ENCODE data around the gene SCAMP3. TPM values are rescaled to one million over a fixed set of nuclear protein-coding genes. Genes with fewer than 3 reads are reported as not detected.

The SCAMP3 gene
- total and polyA plus RNA-seq, 2 donors (not counting 3 experiments of a cell fraction or from before 2014, with no cell fraction given): 80.1 to 306 TPM

GRCh38 chr1:155228096-155228427 is 34.1 kb downstream of the SCAMP3 start:
- POLR2A ChIA-PET: no interaction called here
- no peak for FAIRE-seq
- no peaks in the 10 kb centered on the region for H3K36me3 ChIP-seq (ENCODE audit: control insufficient read depth in 2 of 2, extremely low read depth in 1 of 2, insufficient read depth in 2 of 2, low read length in 2 of 2)
- H4K20me1 ChIP-seq (replicated peaks; ENCODE audit: control insufficient read depth, extremely low read depth, insufficient read depth, low read length): no peaks in the 10 kb centered on the region
- H3K9me1 ChIP-seq (replicated peaks; ENCODE audit: control insufficient read depth, extremely low read depth, insufficient read depth, low read length): no peaks in the 10 kb centered on the region
- dilution Hi-C loops (cut with MboI; ENCODE audit: extremely low pct_ligation_motif_present, low sequenced_read_pairs) (no loop called here), intact Hi-C loops (cut with micrococcal nuclease) (loop anchor here (5.0 kb wide), 1 partner anchor 36 kb away; no protein-coding TSS in a partner anchor)
- CTCF ChIA-PET: interaction anchor here (1.5 to 3.0 kb wide), 3 partner anchors 20 to 53 kb away, joined by 6 to 69 read pairs (median 10); partner anchors contain the start of genes MTX1 and THBS3
- peak overlapping the region; percentile 75 for H3K9ac ChIP-seq (replicated peaks; ENCODE audit: extremely low read depth, insufficient read depth, low read length)
- H3K27me3 ChIP-seq (ENCODE audit: control insufficient read depth in 2 of 2, insufficient read depth in 2 of 2, low read length in 2 of 2): no peaks in the 10 kb centered on the region
- peak overlapping the region; percentile 92 for H2AFZ ChIP-seq (ENCODE audit: low read depth, low read length)
- peaks cover 8% of the 10 kb centered on the region for H3K79me2 ChIP-seq (ENCODE audit: control insufficient read depth, insufficient read depth, low read length)
- no peaks in the 10 kb centered on the region for H3K9me3 ChIP-seq (replicated peaks; ENCODE audit: control insufficient read depth, insufficient read depth, low read length)
- DNase-seq (ENCODE audit: low read depth, low spot score): no peak
- no peak for TF ChIP-seq FOS (IDR thresholded peaks at IDR 0.05; ENCODE audit: borderline replicate concordance, insufficient read depth, low read length)
- H3K4me2 ChIP-seq (ENCODE audit: insufficient read depth, low read length): peak overlapping the region; percentile 77
- peak overlapping the region; percentile 33 for H3K27ac ChIP-seq (ENCODE audit: insufficient read depth, low read depth, low read length)
- peaks cover 31% of the 10 kb centered on the region for H3K4me1 ChIP-seq (ENCODE audit: control insufficient read depth, extremely low read depth, insufficient read depth, low read length)
- peak overlapping the region in 1 of 3 experiments; percentile 28 for H3K4me3 ChIP-seq (replicated peaks in 1 of 3; ENCODE audit: insufficient read depth in 1 of 3, low read depth in 1 of 3, low read length in 3 of 3)
- BruUV-seq (replicated peaks): no TSS peak

- TF ChIP-seq POLR2A (IDR thresholded peaks at IDR 0.05; ENCODE audit: low read depth, low read length) (peak; percentile 96), JUN (IDR thresholded peaks at IDR 0.05; ENCODE audit: borderline replicate concordance, insufficient read depth, insufficient read length, low read depth) (no peak), POLR2AphosphoS5 (IDR thresholded peaks at IDR 0.05; ENCODE audit: insufficient read depth, low read depth, low read length) (peak; percentile 94)
- Histone ChIP-seq H3K9ac (replicated peaks; ENCODE audit: extremely low read depth, insufficient read depth, low read length) (peak overlapping the region; percentile 75), H3K27me3 (ENCODE audit: control insufficient read depth in 2 of 2, insufficient read depth in 2 of 2, low read length in 2 of 2) (no peaks in the 10 kb centered on the region), H3K4me3 (replicated peaks in 1 of 3; ENCODE audit: insufficient read depth in 1 of 3, low read depth in 1 of 3, low read length in 3 of 3) (peak overlapping the region; percentile 41 to 82 (median 58)), H3K9me3 (replicated peaks; ENCODE audit: control insufficient read depth, insufficient read depth, low read length) (no peaks in the 10 kb centered on the region), H3K9me1 (replicated peaks; ENCODE audit: control insufficient read depth, extremely low read depth, insufficient read depth, low read length) (no peaks in the 10 kb centered on the region), H3K27ac (ENCODE audit: insufficient read depth, low read depth, low read length) (peak overlapping the region; percentile 63), H3K4me1 (ENCODE audit: control insufficient read depth, extremely low read depth, insufficient read depth, low read length) (peaks cover 31% of the 10 kb centered on the region), H3K4me2 (ENCODE audit: insufficient read depth, low read length) (peak overlapping the region; percentile 77), H2AFZ (ENCODE audit: low read depth, low read length) (peak overlapping the region; percentile 92), H3K36me3 (ENCODE audit: control insufficient read depth in 2 of 2, extremely low read depth in 1 of 2, insufficient read depth in 2 of 2, low read length in 2 of 2) (no peaks in the 10 kb centered on the region), H3K79me2 (ENCODE audit: control insufficient read depth, insufficient read depth, low read length) (peaks cover 8% of the 10 kb centered on the region), H4K20me1 (replicated peaks; ENCODE audit: control insufficient read depth, extremely low read depth, insufficient read depth, low read length) (no peaks in the 10 kb centered on the region)
- POLR2A ChIA-PET: no interaction called here
- dilution Hi-C loops (cut with MboI; ENCODE audit: extremely low pct_ligation_motif_present, low sequenced_read_pairs): no loop called here
- TSS peak; percentile 96 for BruUV-seq (replicated peaks)
- CTCF ChIA-PET: interaction anchor here (0.9 to 3.0 kb wide), 9 partner anchors 9 to 371 kb away, joined by 3 to 69 read pairs (median 5); partner anchors contain the start of genes KRTCAP2, MTX1 and THBS3
- FAIRE-seq (peak; percentile 93), DNase-seq (ENCODE audit: low read depth, low spot score) (peak; percentile 99)
- intact Hi-C loops (cut with micrococcal nuclease): loop anchor here (1.0 to 5.0 kb wide), 2 partner anchors 17 to 35 kb away; no protein-coding TSS in a partner anchor
Measured at GRCh38 chr1:155227261-155228095, 34.7 kb downstream of the SCAMP3 start.

Data from endothelial cell of umbilical vein (primary cell).